ENCODE results near the gene ZNF503.

Gene ZNF503

DNA sequence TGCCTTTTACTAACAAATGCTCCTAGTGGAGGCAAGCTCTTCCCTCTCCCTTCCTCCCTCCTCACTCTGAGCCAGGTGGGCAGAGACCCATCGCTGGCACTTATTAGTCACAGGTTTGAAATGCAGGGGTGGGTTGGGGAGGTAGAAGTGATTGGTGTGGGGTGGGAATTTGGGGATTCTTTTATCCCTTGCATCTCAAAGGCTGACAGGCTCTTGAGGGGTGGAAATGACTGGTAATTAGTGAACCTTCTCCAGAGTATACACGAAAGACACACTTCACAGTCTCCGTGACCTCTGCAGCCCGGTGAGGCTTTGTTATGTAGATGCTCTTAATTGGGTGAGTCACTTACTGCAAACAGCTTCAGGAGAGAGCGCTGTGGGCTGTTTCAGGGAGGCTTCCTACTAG is 16.0 kb upstream of the ZNF503 start:
- Histone ChIP-seq H3K27me3 (ENCODE audit: insufficient read depth, low read depth) (no peaks in the 10 kb centered on the region), H3K4me1 (ENCODE audit: low read depth, poor library complexity, severe bottlenecking) (no peaks in the 10 kb centered on the region), H3K4me2 (no peak overlapping the region), H3K9ac (no peak overlapping the region), H4K20me1 (ENCODE audit: insufficient read depth) (no peaks in the 10 kb centered on the region), H3K79me2 (ENCODE audit: insufficient read depth, low read depth) (no peaks in the 10 kb centered on the region), H3K27ac (no peak overlapping the region), H3K4me3 (IDR thresholded peaks at IDR 0.05; ENCODE audit: insufficient read depth, low read depth, low read length) (no peak overlapping the region), H3K36me3 (ENCODE audit: insufficient read depth) (no peaks in the 10 kb centered on the region), H2AFZ (ENCODE audit: low read depth) (no peak overlapping the region)
- TF ChIP-seq, protein P1, sequence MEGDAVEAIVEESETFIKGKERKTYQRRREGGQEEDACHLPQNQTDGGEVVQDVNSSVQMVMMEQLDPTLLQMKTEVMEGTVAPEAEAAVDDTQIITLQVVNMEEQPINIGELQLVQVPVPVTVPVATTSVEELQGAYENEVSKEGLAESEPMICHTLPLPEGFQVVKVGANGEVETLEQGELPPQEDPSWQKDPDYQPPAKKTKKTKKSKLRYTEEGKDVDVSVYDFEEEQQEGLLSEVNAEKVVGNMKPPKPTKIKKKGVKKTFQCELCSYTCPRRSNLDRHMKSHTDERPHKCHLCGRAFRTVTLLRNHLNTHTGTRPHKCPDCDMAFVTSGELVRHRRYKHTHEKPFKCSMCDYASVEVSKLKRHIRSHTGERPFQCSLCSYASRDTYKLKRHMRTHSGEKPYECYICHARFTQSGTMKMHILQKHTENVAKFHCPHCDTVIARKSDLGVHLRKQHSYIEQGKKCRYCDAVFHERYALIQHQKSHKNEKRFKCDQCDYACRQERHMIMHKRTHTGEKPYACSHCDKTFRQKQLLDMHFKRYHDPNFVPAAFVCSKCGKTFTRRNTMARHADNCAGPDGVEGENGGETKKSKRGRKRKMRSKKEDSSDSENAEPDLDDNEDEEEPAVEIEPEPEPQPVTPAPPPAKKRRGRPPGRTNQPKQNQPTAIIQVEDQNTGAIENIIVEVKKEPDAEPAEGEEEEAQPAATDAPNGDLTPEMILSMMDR (conservative IDR thresholded peaks at IDR 0.05; ENCODE audit: low read depth, low read length) = no peak

DNA sequence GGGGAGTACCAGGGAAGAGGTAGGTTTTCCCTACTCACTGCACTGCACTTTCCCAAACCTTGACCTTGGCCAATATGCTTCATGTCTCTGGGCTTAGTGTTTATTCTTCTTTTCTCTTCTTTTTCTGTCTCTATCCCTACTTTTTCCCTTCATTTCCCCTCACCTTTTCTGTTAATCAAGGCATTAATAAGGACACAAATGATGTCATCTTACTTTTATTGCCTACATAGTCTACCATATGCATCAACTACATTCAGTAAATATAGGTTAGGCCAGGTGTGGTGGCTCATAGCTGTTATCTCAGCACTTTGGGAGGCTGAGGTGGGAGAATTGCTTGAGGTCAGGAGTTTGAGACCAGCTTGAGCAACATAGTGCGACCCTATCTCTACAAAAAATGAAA is 13.0 kb upstream of the ZNF503 start:
- Histone ChIP-seq H3K27me3 (ENCODE audit: insufficient read depth, low read depth) (no peaks in the 10 kb centered on the region), H3K27ac (no peak overlapping the region), H3K4me1 (ENCODE audit: low read depth, poor library complexity, severe bottlenecking) (peaks cover 5% of the 10 kb centered on the region), H2AFZ (ENCODE audit: low read depth) (no peak overlapping the region), H4K20me1 (ENCODE audit: insufficient read depth) (no peaks in the 10 kb centered on the region), H3K36me3 (ENCODE audit: insufficient read depth) (no peaks in the 10 kb centered on the region), H3K4me2 (no peak overlapping the region), H3K9ac (no peak overlapping the region), H3K4me3 (IDR thresholded peaks at IDR 0.05; ENCODE audit: insufficient read depth, low read depth, low read length) (no peak overlapping the region), H3K79me2 (ENCODE audit: insufficient read depth, low read depth) (no peaks in the 10 kb centered on the region)
- TF ChIP-seq, protein P1 (conservative IDR thresholded peaks at IDR 0.05; ENCODE audit: low read depth, low read length) = no peak

DNA sequence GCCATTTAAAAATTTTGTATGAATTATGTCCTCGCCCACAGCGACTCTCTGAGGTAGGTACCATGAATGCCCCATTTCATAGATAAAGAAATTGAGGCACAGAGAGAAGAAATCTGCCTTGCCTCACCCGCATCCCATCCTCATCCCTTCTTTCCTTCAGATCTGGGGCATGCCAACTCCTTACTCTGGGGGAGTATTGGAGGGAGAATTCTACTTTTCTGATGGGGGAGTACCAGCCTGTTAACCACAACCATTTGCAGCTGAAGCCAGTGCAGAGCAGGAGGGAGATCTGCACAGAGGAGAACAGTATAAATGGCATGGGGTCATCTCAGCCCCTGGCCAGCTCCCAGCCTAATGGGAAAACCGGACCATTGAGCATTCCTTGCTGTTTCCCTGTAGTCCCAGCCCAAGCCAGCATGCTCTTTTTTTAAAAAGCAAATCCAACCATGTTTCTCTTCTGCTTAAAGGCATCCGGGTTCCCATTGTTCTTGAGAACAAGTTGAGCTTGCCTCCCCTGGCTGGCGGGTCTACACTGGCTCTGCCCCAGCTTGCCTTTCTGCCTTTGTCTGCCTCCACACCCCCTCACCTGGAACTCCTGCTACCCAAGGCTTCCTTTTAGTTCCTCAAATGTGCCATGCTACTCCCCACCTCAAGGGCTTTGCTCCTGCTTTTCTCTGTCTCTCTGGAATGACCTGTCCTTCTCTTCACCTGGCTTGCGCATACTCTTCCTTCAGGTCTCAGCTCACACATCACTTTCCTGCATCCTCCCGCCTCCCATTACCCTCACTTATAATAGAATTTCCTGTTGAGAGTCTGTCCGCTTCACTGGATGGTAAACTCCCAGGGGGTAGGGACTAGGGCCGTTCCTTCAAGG is 8.8 kb upstream of the ZNF503 start:
- Histone ChIP-seq H4K20me1 (ENCODE audit: insufficient read depth) (no peaks in the 10 kb centered on the region), H3K27me3 (ENCODE audit: insufficient read depth, low read depth) (no peaks in the 10 kb centered on the region), H3K27ac (no peak overlapping the region), H3K4me1 (ENCODE audit: low read depth, poor library complexity, severe bottlenecking) (peaks cover 5% of the 10 kb centered on the region), H3K4me3 (IDR thresholded peaks at IDR 0.05; ENCODE audit: insufficient read depth, low read depth, low read length) (no peak overlapping the region), H3K4me2 (peak overlapping the region; percentile 59), H3K9ac (no peak overlapping the region), H2AFZ (ENCODE audit: low read depth) (peak overlapping the region; percentile 96; the same call in 1 of the 2 replicates), H3K36me3 (ENCODE audit: insufficient read depth) (no peaks in the 10 kb centered on the region), H3K79me2 (ENCODE audit: insufficient read depth, low read depth) (no peaks in the 10 kb centered on the region)
- TF ChIP-seq, protein P1 (conservative IDR thresholded peaks at IDR 0.05; ENCODE audit: low read depth, low read length) = no peak

DNA sequence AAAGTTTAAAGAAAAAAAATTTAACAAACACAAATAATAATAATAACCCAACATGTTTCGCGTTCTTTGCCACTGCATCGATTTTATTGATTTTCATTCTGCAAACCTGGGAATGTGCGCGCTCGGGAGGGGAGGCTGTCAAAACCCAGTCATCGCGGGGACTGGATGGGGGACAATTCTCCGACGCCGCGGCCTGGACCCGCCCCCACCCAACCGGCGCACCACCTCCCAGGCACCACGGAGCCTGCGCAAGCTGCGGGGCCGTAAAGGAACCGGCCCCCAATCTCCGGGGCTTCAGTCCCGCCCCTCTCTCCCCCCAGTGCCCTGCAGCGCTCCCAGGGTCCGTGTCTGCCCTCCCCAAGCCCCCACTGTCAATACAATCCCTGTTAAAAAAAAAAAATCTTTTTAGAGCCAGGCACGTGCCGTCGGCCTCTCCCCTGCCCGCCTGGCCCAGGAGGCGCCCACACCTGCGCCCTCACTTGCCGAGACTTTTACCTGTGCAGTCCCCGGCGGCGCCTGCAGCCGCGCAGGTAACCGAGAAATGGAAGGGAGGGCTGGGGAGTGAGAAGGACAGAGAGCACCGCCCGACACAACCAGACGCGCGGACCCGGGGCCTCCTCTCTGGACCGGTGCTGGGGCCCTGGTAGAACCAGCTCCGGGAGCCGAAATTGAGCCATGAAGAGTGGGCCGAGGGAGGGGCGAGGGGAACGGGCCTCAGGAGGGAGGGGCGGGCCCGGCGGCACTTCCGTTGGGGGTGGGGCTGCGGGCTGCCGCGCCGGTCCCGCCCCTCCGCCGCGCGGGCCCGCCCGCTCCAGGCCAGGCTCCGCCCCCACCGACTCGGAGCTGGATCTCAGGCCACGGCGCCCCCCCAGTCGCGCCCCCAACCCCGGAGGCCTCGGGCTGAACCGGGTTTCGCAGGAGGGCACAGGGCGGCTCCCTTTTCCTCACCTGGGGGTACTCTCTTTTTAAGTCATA is 7.6 kb upstream of the ZNF503 start:
- Histone ChIP-seq H3K79me2 (ENCODE audit: insufficient read depth, low read depth) (no peaks in the 10 kb centered on the region), H3K27me3 (ENCODE audit: insufficient read depth, low read depth) (no peaks in the 10 kb centered on the region), H4K20me1 (ENCODE audit: insufficient read depth) (no peaks in the 10 kb centered on the region), H3K4me2 (peak overlapping the region; percentile 82), H3K36me3 (ENCODE audit: insufficient read depth) (no peaks in the 10 kb centered on the region), H3K4me1 (ENCODE audit: low read depth, poor library complexity, severe bottlenecking) (peaks cover 5% of the 10 kb centered on the region), H3K4me3 (IDR thresholded peaks at IDR 0.05; ENCODE audit: insufficient read depth, low read depth, low read length) (no peak overlapping the region), H3K27ac (peak overlapping the region; percentile 39; the same call in 1 of the 2 replicates), H3K9ac (peak overlapping the region; percentile 55), H2AFZ (ENCODE audit: low read depth) (peak overlapping the region; percentile 96)
- TF ChIP-seq, protein P1 (conservative IDR thresholded peaks at IDR 0.05; ENCODE audit: low read depth, low read length) = no peak
